ENCODE data around the gene LRRC15.
A peak's percentile ranks its signal among the peaks of the same experiment; 100 is the strongest.

LRRC15 gene

GRCh38 chr3:194369522-194370279, at the start of gene LRRC15:
Gene LRRC15 (minus strand): TSS chr3:194369743. CDS start chr3:194361043, 8,700 bp downstream.
- DNase-seq (ENCODE audit: low read depth) = peak; percentile 33

- no peak for DNase-seq (ENCODE audit: low read depth)
Observed at GRCh38 chr3:194418671-194419070, 49.1 kb upstream of the LRRC15 start.

DNA sequence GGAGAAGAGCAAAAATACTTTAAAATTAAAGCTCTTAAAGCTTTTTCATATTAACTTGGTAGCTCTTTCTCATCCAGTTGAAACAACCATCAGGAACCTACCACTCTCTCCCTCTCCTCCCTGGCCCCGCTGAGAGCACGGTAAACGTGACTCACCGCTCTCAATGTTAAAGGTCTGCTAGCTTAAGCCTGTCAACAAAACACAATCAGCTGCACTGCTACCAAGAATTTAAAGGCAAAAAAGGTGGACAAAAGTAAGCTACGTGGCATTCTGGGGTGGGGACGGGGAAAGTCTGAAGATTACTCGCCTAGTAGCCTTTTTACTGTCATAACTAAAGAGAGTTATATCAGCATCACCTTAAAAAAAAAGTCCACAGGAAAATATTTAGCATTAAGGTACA, 37.9 kb upstream of the LRRC15 start:
- DNase-seq (ENCODE audit: low read depth) = no peak

- no peak for DNase-seq (ENCODE audit: low read depth)
Observed at GRCh38 chr3:194405766-194406165, 36.2 kb upstream of the LRRC15 start.

DNA sequence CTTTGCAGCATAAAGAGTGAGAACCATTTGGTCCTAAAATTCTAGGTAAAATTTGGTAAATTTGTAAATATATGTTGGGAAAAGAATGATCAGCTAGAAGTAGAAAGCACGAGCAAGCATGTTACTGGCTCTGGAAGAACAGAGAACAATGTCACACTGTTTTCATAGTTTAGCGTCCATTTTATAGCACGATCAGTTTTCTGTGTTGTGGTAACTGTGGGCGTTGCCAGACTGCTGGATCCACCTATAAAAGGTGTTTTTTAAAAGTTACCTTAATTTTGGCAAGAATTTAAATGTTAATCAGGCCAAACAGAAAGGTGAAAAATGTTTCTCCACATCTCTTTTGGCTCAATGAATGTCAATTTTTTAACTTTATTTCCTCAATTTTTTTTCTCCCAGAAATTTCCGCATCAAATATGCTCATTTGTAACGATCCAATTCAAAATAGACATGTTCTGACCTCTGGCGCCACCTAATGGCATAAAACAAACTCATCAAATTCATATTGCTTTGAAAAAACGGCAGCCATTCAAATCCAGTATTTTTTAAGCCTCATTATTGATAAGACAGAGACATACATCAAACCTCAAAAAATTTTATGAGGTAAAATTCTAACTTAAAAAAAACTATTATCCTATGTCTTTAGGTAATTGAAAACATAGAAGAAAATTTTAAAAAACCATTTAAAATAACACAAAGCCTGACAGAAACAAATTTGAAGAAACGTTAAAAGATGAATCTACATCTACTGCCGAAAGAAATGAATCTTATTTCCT, 35.0 kb upstream of the LRRC15 start:
- DNase-seq (ENCODE audit: low read depth) = peak; percentile 44

DNA sequence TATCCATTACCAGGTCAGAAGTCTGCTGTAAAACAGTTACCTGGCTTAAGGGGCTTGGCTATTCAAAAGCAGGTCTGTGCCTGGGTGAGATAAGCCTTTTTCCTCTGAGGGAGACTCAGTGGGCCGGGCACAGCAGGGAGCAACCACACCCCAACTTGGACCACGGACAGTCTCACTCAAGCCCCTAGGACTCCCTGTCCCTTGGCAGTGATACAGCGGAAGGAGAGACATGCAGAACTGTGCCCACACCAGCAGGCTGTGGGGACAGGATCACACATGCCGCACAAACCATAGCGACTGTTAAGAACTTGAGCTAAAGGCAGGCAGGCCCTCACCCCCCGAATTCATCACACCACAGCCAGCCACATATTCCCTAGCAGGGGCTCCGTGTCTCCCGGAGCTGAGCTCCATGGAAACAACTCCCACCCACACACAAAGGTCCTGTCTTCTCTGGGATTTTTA, 32.4 kb upstream of the LRRC15 start:
- DNase-seq (ENCODE audit: low read depth) = no peak

- DNase-seq (ENCODE audit: low read depth) = no peak
Observed at GRCh38 chr3:194401346-194401745, 31.8 kb upstream of the LRRC15 start.

DNA sequence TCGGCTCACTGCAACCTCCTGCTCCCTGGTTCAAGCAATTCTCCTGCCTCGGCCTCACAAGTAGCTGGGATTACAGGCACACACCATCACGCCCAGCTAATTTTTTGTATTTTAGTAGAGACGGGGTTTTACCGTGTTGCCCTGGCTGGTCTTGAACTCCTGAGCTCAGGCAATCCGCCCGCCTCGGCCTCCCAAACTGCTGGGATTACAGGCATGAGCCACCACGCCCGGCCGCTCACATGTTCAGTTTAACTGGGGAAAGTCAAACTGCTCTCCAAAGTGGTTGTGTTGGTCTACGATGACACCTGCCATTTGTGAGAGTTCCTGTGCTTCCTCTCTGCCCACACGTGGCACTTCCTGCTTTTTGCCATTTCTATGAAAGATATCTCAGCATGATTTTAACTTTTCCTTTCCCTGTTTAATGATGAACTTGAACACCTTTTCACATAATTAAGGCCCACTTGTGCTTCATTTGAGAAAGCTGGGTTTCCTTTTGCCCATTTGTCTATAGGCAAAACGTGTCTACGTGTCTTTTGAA, 30.4 kb upstream of the LRRC15 start:
- no peak for DNase-seq (ENCODE audit: low read depth)

DNA sequence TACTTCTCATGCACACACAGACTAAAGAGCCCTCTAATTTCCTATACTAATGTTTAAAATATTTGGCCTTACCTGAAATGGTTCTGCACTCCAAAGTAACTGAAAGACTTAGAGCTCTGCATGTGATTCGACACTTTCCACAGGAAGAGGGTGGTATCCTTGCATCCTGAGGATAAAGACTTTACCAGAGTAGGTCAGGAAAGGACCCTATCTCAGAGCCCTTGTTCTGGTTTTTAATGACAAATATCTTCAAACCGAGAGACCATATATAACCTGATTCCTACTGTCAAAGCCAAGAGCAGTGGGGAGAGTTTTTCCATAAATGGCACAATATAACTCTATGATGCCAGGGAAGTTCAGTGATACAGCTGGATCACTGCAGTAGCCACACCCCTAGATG, 29.6 kb upstream of the LRRC15 start, which contains the start of gene GP5:
GP5 (minus strand) TSS at position 101 of the 400 bp plus-strand sequence. CDS start 984 bp downstream, outside the sequence.
- no peak for DNase-seq (ENCODE audit: low read depth)

- no peak for DNase-seq (ENCODE audit: low read depth)
Observed at GRCh38 chr3:194397757-194398312, 28.3 kb upstream of the LRRC15 start.

- no peak for DNase-seq (ENCODE audit: low read depth)
Observed at GRCh38 chr3:194396859-194397756, 27.6 kb upstream of the LRRC15 start.

GRCh38 chr3:194396539-194396858, 27.0 kb upstream of the LRRC15 start:
- no peak for DNase-seq (ENCODE audit: low read depth)

GRCh38 chr3:194395778-194396538, 26.4 kb upstream of the LRRC15 start:
- peak; percentile 34 for DNase-seq (ENCODE audit: low read depth)

DNA sequence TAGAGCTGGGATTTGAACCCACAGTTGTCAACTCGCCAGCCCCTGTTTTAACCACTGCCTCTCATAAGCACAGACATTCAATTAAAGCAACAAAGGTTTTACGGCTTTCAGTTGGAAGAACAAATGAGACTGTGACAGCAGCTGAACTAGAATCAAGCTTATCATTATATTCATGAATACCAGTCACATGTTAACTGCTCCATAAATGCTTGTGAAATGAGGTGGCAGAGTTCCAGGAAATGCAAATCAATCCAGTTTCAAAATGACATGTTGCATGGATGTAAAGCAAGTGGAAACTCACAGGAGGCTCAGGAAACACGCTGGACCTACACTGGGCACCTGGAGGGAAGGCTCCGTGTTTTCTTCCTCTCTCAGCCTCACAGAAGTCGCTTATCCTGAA, 25.7 kb upstream of the LRRC15 start:
- DNase-seq (ENCODE audit: low read depth) = peak; percentile 35

- no peak for DNase-seq (ENCODE audit: low read depth)
Observed at GRCh38 chr3:194392576-194392975, 23.0 kb upstream of the LRRC15 start.

DNA sequence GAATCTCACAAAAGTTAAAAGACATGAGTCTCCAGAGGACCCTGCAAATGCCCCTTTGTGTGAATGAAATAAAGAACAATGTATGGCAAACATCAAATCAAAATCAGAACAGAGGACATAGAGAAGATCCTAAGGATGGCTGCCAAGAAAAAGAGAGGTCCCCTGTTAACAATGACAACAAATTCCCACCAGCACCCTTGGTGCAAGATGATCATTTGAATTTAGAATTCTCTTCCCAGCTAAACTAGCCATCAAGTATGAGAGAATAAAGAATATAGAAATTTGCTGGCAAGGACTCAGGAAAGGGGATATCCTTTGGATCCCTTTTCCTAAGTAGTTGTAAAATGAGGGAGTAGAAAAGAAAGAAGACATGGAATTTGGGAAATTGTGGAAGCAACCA, 21.3 kb upstream of the LRRC15 start:
- no peak for DNase-seq (ENCODE audit: low read depth)

GRCh38 chr3:194389269-194389668, 19.7 kb upstream of the LRRC15 start:
- no peak for DNase-seq (ENCODE audit: low read depth)

- no peak for DNase-seq (ENCODE audit: low read depth)
Observed at GRCh38 chr3:194387926-194388418, 18.4 kb upstream of the LRRC15 start.

- no peak for DNase-seq (ENCODE audit: low read depth)
Observed at GRCh38 chr3:194387276-194387675, 17.7 kb upstream of the LRRC15 start.

DNA sequence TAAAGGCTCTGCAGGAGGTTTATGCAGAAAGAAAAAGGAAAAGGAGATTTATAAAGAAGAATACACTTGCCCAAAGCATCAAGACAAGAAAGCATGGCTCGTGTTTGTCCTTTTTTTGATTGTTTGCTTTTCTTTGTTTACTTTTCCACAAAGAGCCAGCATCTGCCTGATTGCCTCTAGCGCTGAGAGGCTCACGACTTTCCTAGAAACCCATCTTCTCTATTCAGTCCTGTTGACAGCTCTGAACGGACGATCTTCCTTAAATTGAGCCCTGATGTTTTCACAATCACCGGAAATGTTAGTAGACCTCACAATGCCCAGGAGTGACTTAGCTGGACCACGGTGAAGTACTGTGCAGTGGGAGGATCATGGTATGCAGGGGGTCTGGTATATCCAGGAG, 17.1 kb upstream of the LRRC15 start:
- no peak for DNase-seq (ENCODE audit: low read depth)

DNA sequence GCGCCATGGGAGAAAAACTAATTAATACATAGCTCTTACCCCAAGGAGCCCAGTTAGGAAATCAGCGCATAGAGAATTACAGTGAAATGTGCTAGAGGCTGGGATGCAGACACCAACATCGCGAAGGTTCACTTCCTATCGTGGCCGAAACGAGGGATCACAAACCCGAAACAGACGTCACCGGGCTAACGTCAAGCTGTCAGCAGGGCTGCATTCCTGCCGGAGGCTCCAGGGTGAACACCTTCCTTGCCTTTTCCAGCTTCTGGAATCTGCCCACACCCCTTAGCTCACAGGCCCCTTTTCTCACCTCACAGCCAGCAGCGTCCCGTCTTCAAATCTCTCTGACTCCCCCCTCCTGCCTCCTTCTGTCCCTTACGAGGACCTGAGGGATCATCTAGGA, 16.5 kb upstream of the LRRC15 start:
- DNase-seq (ENCODE audit: low read depth) = no peak
